Measurements from ENCODE around the gene A1BG.

GRCh38 chr19:58336820-58337219, 16.5 kb downstream of the A1BG start:
- TF ChIP-seq CTCF (IDR thresholded peaks at IDR 0.05 in 8 of 11, conservative IDR thresholded peaks at IDR 0.05 in 3 of 11) (no peak), POLR2AphosphoS5 (IDR thresholded peaks at IDR 0.05) (no peak), POLR2A (IDR thresholded peaks at IDR 0.05) (no peak)

Data from spleen (tissue), 7 donors.